ENCODE results near the gene KNG1.

GRCh38 chr3:186693843-186694242 is 23.3 kb upstream of the KNG1 start:
- TF ChIP-seq CTCF (IDR thresholded peaks at IDR 0.05; ENCODE audit: insufficient read depth, low read depth, low read length) (no peak), EZH2 (IDR thresholded peaks at IDR 0.05; ENCODE audit: insufficient read depth, low read length) (no peak)

Measured in astrocyte (in vitro differentiated cells and primary cell).